HG02973 (cell line): ENCODE data around the gene ANXA2R.

ENCODE experiments used
- ATAC-seq: cut with Tn5 transposase; IDR thresholded peaks from one replicate; pipeline ENCODE4 v1.9.1; 2021; ENCODE audit warnings: moderate library complexity; ENCODE audit not compliant: unreplicated experiment

The ANXA2R gene

DNA sequence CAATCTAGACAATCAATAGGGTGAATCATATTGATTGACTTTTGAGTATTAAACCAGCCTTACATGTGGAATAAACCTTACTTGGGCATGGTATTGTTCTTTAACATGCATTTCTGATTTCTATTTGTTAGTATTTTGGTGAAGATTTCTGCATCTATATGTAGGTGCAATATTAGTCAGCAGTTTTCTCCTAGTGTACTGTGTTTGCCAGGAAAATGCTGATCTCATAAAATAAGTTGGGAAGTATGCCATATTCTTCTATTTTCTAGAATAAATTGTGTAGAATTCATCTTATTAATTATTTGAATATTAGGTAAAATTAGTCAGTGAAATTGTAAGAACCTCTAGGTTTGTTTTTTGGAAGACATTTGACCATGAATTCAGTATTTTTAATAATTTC is 38.4 kb downstream of the ANXA2R start:
- ATAC-seq, result no peak

DNA sequence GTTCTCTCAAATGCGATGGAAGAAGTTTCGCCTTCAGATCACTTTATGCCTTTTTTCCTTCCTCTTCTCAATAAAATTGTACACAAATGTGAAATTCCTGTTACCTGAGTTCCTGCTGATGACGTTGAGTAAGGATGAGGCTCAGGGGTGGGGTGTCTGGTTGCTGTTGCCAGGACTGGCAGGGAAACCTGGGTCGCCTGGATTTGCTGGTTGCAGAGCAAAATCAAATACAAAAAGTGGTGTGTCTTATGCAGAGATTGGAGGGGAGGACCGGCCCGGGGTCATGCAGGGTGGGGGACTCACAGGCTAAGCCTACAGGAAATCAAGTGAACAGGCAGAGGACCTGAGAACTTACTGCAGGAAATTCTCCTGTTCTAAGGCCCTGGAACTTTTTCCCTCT is 39.2 kb downstream of the ANXA2R start:
- ATAC-seq, result no peak

DNA sequence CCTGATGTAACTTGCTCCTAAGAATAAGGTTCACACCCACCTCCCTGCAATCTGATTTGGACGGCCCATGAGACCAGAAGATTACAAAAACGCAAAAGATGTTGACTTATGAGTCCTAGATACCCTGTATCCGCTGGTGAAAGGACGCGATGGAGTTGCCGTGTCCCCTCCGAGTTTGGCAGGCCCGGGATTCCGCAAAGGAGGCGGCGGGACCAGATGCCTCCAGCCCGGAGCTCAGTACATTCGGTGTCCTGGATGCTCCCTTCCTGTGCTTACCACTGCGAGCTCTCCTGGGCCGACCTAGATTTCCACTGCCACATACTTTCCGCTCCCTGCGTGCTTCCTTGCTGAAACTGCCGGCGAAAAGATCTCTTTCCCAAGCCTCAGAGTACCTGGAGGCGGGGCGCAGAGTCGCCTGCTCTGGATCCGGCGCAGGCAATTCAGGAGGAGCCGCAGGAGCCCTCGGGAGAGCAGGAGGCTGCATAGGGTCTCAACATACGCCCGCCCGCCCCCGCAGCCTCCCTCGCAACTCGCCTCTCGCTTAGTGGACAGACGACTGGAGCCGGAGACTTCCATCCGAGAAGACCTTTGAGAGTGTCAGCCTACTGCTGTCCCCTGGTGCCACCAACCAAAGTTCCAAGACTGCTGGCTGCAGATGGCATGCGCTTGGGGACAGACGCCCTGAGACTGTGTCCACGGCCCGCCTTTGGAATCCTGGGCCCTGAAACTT is 39.8 kb downstream of the ANXA2R start:
- ATAC-seq, result no peak

DNA sequence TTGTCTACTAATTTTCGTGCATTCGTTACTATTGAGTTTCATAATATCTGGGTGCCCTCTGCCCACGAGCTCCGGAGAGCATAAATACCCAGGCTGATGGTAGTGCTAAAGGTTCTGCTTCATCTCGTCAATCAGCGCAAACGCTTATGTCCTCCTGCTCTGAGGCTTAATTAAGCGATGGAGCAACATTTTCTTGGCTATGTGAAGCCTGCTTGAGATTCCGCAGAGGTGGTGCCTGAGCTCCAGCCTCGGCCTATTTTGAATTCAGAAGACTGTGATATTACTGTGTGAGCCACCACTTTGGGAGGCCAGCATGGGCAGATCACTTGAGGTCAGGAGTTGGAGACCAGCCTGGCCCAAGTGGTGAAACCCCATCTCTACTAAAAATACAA is 44.8 kb downstream of the ANXA2R start:
- no peak for ATAC-seq

DNA sequence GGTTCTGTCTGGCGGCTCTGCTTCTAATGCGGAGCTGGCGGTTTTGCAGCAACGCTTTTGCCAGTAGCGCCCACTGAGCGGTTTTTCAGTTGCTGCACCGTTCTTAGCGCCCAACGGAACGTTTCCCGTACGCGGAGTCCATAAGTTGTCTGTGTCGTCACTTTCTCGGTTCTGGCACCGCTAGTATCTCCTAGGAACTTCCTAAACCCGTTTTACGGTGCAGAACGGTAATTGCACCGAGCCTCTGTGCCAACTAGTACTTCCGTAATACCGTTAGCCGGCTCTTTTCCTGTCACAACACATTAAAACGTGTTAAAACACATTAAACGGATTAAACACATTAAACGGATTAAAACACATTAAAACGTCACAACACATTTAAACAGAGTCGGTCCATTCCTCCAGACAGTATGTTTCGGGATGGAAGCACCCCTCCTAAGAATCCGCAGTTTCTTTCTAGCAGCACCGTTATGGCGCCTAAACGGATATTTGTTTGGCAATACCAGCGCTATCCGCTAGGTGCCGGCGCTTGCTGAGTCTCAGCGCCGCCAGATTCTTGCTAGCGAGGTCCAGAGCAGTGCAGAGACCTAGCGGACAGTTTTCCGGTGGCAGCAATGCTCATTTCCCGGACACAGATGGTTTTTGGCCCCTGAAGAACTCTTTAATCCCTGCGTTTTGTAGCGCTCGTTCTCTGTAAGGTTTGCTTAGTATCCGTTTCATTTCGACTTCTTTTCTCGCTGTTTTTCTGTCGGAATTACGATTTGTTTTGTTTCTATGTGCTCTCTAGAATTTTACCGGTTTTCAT is 45.4 kb downstream of the ANXA2R start:
- peak; percentile 41 for ATAC-seq

DNA sequence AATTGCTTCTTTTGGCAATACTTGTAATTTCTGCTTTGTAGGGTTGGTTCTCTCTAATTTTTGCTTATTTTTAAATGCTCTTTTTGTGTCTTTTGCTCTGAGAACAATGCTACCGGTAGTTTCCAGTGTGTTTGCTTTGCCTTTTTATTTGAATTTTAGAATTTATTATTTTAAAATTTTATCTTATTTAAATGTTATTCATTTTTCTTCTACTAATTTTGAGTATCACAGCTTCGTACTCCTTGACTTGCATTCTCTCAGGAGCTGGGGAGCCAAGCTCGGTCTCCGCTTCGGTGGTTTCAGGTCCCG is 45.9 kb downstream of the ANXA2R start:
- no peak for ATAC-seq

DNA sequence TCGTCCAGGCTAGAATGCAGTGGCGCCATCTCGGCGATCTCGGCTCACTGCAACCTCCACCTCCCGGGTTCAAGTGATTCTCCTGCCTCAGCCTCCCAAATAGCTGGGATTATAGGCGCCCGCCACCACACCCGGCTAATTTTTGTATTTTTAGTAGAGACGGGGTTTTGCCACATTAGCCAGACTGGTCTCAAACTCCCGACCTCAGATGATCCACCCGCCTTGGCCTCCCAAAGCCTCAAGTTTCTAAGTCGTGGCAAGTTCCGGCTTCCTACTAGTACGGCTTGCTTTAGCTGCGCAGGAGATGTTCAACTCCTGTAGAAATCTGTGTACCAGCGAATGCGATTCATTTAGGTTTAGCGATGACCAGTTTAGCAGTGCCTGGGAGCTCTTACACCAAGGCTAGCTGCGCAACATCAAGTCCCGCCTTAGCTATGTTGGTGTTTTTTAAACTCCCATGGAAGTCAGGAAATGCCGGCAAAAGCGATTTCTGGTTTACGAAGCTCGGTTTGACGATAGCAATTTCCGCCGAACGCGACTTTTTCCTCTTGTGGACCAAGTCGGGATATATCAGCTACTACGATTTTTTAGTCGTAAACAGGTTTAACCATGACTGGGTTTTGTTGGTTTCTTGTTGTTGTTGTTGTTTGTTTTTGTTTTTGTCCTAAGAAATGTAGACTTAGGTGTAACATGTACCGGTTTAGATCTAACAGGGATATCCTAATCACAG is 46.4 kb downstream of the ANXA2R start:
- no peak for ATAC-seq

DNA sequence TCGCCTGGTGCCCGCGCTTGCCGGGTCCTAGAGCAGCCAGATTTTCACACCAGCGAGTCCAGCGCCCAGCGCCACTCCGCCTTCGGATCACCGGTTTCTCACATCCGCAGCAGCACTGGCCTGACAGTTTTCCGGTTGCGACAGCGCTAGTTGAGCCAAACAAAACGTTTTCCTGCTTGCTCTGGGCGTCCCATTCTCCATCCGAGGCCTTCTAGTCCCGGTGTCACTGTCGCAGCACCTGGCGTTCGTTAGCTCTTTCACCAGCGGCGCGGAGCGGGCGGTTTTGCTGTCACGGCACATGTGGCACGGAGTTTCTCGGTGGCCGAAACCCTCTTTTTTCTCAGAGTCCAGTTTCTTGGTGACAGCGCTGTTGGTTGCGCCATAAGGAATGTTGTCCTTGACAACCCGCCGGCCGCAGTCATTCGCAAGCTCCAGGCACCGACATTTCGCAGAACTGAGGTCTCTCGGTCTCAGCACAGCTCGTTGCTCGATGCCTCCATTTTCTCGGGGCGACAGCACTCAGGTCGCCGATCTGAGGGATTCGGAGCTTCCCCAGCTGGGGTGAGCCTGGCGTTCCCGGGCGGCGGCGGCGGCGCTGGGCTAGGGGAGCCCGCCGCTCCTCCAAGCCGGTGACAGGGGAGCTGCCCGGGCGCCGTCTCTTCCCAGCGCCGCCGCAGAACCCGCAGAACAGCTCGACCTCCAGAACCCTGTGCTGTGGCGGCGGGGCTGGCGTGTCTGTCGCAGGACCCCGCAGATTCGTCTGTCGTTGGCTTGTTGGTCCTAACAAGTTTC is 47.8 kb downstream of the ANXA2R start:
- ATAC-seq, result peak; percentile 36

DNA sequence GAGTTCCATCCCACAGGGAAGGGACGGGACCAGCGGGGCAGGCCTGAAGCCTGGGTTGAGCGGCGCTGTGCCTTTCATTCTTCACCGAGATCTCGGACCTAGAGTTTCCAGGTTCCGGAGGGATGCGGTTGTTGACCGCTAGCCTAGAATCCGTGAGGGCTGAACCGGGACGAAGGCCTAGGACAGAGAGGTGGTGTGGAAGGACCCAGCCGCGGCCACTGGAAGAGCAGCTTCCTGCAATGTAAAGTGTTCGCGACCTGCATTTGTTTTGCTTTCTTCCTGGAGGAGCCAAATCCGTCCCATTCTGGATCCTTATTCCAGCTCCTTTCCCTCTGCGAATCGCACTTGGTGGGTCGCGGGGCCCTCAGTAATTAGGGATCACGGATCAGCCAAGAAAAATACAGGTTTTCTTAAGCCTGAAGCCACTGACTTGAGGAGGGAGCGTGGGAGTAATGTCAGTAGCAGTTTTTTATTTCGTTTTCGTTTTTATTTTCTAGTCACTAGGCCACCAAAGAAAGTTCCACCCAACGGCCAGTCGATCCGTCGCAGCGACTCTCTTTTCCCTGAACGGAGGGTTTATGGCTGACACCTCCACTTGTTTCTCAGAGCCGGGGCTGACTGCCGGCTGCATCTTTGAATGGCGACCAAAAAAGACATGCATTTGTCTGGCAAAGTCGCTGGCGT is 48.6 kb downstream of the ANXA2R start:
- peak; percentile 15 for ATAC-seq

DNA sequence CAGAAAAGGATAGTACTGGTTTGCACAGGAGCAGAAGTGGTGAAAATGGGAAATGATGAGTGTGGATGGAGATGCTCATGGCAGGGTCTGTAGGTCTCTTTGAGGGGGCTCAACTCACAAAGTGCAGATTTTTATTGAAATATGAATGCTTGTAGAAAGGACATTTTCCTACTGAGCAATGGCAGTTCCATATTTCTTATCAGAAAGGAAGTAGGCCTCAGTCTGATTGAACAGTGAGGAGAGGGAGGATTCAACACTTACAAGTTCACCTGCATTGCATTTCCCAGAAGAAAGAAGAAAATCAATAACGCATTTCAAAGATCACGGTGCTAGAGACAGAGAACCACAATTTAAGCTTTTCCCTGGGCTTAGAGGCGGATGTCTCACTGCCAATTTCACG is 49.2 kb downstream of the ANXA2R start:
- no peak for ATAC-seq
